Thyroid gland (tissue), 4 donors: Measurements from ENCODE around the gene ING3.

Source experiments
- CTCF ChIP-seq, 6 experiments: fragments of 200-600 bp in 3 of 6; fragments of 450-650 bp in 3 of 6; sonication (generic) in 3 of 6; IDR thresholded peaks; one replicate each; pipeline ENCODE4 v1.5.1; 2016 to 2019; ENCODE audit warnings: antibody characterized with exemption in 6 of 6, mild to moderate bottlenecking in 2 of 6, inconsistent platforms in 1 of 6, moderate library complexity in 1 of 6
- POLR2A ChIP-seq, 2 donors: fragments of 450-650 bp; IDR thresholded peaks; one replicate each; pipeline ENCODE4 v1.6.1; 2017; ENCODE audit warnings: antibody characterized with exemption in 2 of 2, mild to moderate bottlenecking in 2 of 2, moderate library complexity in 1 of 2

- TF ChIP-seq POLR2A (IDR thresholded peaks at IDR 0.05) (no peak), CTCF (IDR thresholded peaks at IDR 0.05) (no peak)
These were observed 2.6 kb upstream of the ING3 start for GRCh38 chr7:120947980-120948379.
